ENCODE results near the gene ZFYVE21. TPM values are rescaled to one million over a fixed set of nuclear protein-coding genes. Genes with fewer than 3 reads are reported as not detected.
A peak's percentile ranks its signal among the peaks of the same experiment; 100 is the strongest.

The ZFYVE21 gene
- total and polyA plus RNA-seq, 4 experiments from 2014 or later: 17.2 to 18.8 (median 17.7) TPM

DNA sequence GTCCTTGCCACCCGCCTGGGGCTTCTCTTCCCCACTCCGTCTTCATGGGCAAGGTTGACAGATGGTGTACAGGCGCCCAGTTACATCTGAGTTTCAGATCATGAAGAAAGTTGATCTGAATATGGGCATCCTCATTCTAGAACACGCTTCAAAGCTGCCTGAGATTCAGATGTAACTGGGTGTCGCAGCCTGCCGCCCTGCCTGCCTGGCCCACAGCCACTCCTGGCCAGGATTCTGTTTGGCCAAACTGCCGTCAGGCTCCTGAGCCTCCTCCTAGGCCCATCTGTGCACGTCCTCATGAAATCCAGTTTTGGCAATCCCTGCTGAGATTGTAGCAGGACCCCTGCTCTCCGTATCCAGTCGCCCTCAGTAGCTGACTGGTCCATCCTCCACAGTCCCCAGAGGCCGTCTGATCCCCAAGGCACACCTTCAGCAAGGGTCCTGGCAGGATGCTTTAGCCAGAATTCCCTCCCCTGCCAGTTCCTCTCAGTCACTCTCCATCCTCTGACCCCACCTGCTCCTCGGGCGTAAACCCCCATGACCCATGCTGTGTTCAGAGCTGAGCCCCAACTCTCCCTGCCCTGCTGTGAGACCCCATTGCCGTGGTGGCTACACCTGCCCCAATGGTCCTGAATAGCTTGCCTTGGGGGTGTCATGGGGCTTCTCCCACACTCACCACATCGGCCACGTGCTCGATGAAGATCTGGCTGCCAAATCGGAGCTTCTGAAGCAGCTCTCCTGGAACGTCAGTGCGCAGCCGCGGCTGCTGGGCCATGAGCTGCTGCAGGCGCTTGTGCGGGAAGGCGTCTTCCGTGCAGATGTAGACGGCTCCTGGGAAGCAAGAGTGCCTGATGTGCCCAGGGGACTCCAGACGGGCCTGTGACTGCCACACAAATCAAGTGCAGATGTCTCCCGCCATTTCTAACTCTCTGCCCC is 12.8 kb upstream of the ZFYVE21 start:
- Histone ChIP-seq H3K4me3 (ENCODE audit: low read length in 2 of 2) (no peak overlapping the region), H3K27me3 (ENCODE audit: insufficient read depth, low read length) (no peaks in the 10 kb centered on the region), H3K4me1 (ENCODE audit: insufficient read depth, low read length) (no peaks in the 10 kb centered on the region), H3K27ac (ENCODE audit: low read depth, low read length) (no peak overlapping the region), H3K36me3 (ENCODE audit: insufficient read depth, low read length) (peaks cover 12% of the 10 kb centered on the region), H3K9me3 (ENCODE audit: control insufficient read depth in 1 of 2, low read length in 2 of 2) (no peaks in the 10 kb centered on the region)
- H3K27me3 Mint-ChIP-seq: no peaks in the 10 kb centered on the region
- no peak for DNase-seq
- POLR2A ChIA-PET (ENCODE audit: partially characterized antibody): interaction anchor here (0.9 kb wide), 1 partner anchor 12 kb away, joined by 3 read pairs; the partner anchor contains the start of gene XRCC3
- peaks cover 14 to 40% of the 10 kb centered on the region in 2 donors for H3K36me3 Mint-ChIP-seq
- peaks cover 0 to 2% (median 0%) of the 10 kb centered on the region in 4 donors for H3K4me1 Mint-ChIP-seq
- H3K4me3 Mint-ChIP-seq: no peak overlapping the region
- H3K9me3 Mint-ChIP-seq: peaks cover 0 to 3% (median 0%) of the 10 kb centered on the region in 8 donors
- intact Hi-C loops (cut with micrococcal nuclease): no loop called here
- peak overlapping the region in 2 of 7 donors; percentile 64 to 65 for H3K27ac Mint-ChIP-seq
- CTCF ChIA-PET (ENCODE audit: partially characterized antibody): no interaction called here

- peak overlapping the region in 3 of 7 donors; percentile 0 to 85 (median 65) for H3K27ac Mint-ChIP-seq
- peaks cover 0 to 2% (median 0%) of the 10 kb centered on the region in 4 donors for H3K4me1 Mint-ChIP-seq
- no peaks in the 10 kb centered on the region for H3K27me3 ChIP-seq (ENCODE audit: insufficient read depth, low read length)
- ChIA-PET POLR2A (ENCODE audit: partially characterized antibody) (interaction anchor here (1.1 to 1.3 kb wide), 2 partner anchors 10 to 14 kb away, joined by 4 to 5 read pairs; no protein-coding TSS in a partner anchor), CTCF (ENCODE audit: partially characterized antibody) (no interaction called here)
- H3K36me3 Mint-ChIP-seq: peaks cover 14 to 38% of the 10 kb centered on the region in 2 donors
- no peaks in the 10 kb centered on the region for H3K9me3 ChIP-seq (ENCODE audit: control insufficient read depth in 1 of 2, low read length in 2 of 2)
- no peaks in the 10 kb centered on the region for H3K27me3 Mint-ChIP-seq
- no peak overlapping the region for H3K4me3 Mint-ChIP-seq
- peaks cover 12% of the 10 kb centered on the region for H3K36me3 ChIP-seq (ENCODE audit: insufficient read depth, low read length)
- H3K9me3 Mint-ChIP-seq: peaks cover 0 to 4% (median 0%) of the 10 kb centered on the region in 8 donors
- intact Hi-C loops (cut with micrococcal nuclease): no loop called here
- H3K4me1 ChIP-seq (ENCODE audit: insufficient read depth, low read length): no peaks in the 10 kb centered on the region
- no peak overlapping the region for H3K27ac ChIP-seq (ENCODE audit: low read depth, low read length)
- H3K4me3 ChIP-seq (ENCODE audit: low read length in 2 of 2): no peak overlapping the region
- no peak for DNase-seq
Observed at GRCh38 chr14:103703433-103704385, 11.9 kb upstream of the ZFYVE21 start.

DNA sequence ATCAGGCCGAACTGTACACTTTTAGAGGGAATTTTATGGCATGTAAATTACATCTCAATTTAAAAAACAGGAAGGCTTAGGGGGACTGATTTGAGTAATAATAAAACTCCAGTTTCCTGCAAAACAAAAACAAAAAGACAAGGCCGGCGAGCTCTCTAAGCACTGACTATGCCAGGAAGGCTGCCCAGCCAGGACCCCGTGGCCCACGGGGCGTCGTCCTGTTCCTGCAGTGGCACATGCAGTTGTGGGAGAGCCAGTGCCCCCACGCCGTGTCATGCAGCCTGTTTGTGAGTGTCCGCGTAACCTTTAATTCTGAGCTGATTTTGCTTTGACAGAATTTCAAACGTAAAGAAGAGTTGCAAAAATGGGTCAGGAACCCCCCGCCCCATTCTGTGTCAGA is 10.9 kb upstream of the ZFYVE21 start:
- POLR2A ChIA-PET (ENCODE audit: partially characterized antibody): interaction anchor here (0.6 to 1.3 kb wide), 3 partner anchors 9 to 196 kb away, joined by 3 to 5 read pairs (median 4); no protein-coding TSS in a partner anchor
- no peaks in the 10 kb centered on the region for H3K27me3 ChIP-seq (ENCODE audit: insufficient read depth, low read length)
- peaks cover 14 to 32% of the 10 kb centered on the region in 2 donors for H3K36me3 Mint-ChIP-seq

DNA sequence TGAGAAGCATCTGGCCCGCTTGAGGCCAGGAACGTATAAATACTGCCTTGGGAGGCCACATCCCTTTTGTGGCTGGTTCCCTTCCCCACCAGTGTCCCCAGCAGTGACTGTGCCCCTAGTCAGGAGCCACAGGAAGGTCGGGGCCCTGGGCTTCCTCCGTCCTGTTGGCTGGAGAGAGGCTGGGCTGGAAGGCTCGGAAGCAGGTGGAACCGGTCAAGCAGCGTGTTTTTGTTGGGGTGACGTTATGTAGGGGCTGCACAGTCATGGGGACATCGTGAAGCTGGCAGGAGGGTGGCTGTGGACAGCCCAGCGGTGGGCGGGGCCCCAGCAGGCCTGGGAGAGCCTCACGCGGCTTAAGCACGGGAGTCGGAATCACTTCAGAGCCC is 10.5 kb upstream of the ZFYVE21 start:
- Histone ChIP-seq H3K4me1 (ENCODE audit: insufficient read depth, low read length) (no peaks in the 10 kb centered on the region), H3K27ac (ENCODE audit: low read depth, low read length) (no peak overlapping the region), H3K36me3 (ENCODE audit: insufficient read depth, low read length) (peaks cover 3% of the 10 kb centered on the region), H3K27me3 (ENCODE audit: insufficient read depth, low read length) (no peaks in the 10 kb centered on the region), H3K9me3 (ENCODE audit: control insufficient read depth in 1 of 2, low read length in 2 of 2) (no peaks in the 10 kb centered on the region), H3K4me3 (ENCODE audit: low read length in 2 of 2) (no peak overlapping the region)
- H3K36me3 Mint-ChIP-seq: peaks cover 14 to 30% of the 10 kb centered on the region in 2 donors
- intact Hi-C loops (cut with micrococcal nuclease): no loop called here
- no peak overlapping the region for H3K4me3 Mint-ChIP-seq
- H3K27me3 Mint-ChIP-seq: no peaks in the 10 kb centered on the region
- H3K27ac Mint-ChIP-seq: peak overlapping the region in 1 of 7 donors; percentile 3
- CTCF ChIA-PET (ENCODE audit: partially characterized antibody): no interaction called here
- POLR2A ChIA-PET (ENCODE audit: partially characterized antibody): interaction anchor here (0.6 to 1.3 kb wide), 2 partner anchors 9 to 196 kb away, joined by 3 to 4 read pairs; no protein-coding TSS in a partner anchor
- H3K4me1 Mint-ChIP-seq: peaks cover 0 to 2% (median 0%) of the 10 kb centered on the region in 4 donors
- peaks cover 0 to 6% (median 0%) of the 10 kb centered on the region in 8 donors for H3K9me3 Mint-ChIP-seq
- no peak for DNase-seq

More for the DNA sequence above, 10.9 kb upstream of the ZFYVE21 start:
- DNase-seq: no peak
- Mint-ChIP-seq H3K9me3 (peaks cover 0 to 6% (median 0%) of the 10 kb centered on the region in 8 donors), H3K27ac (peak overlapping the region in 1 of 7 donors; percentile 79), H3K4me3 (no peak overlapping the region), H3K27me3 (no peaks in the 10 kb centered on the region), H3K4me1 (peaks cover 0 to 2% (median 0%) of the 10 kb centered on the region in 4 donors)
- CTCF ChIA-PET (ENCODE audit: partially characterized antibody): no interaction called here
- no peak overlapping the region for H3K27ac ChIP-seq (ENCODE audit: low read depth, low read length)
- no peaks in the 10 kb centered on the region for H3K9me3 ChIP-seq (ENCODE audit: control insufficient read depth in 1 of 2, low read length in 2 of 2)
- H3K36me3 ChIP-seq (ENCODE audit: insufficient read depth, low read length): peaks cover 4% of the 10 kb centered on the region
- H3K4me3 ChIP-seq (ENCODE audit: low read length in 2 of 2): no peak overlapping the region
- intact Hi-C loops (cut with micrococcal nuclease): no loop called here
- no peaks in the 10 kb centered on the region for H3K4me1 ChIP-seq (ENCODE audit: insufficient read depth, low read length)

DNA sequence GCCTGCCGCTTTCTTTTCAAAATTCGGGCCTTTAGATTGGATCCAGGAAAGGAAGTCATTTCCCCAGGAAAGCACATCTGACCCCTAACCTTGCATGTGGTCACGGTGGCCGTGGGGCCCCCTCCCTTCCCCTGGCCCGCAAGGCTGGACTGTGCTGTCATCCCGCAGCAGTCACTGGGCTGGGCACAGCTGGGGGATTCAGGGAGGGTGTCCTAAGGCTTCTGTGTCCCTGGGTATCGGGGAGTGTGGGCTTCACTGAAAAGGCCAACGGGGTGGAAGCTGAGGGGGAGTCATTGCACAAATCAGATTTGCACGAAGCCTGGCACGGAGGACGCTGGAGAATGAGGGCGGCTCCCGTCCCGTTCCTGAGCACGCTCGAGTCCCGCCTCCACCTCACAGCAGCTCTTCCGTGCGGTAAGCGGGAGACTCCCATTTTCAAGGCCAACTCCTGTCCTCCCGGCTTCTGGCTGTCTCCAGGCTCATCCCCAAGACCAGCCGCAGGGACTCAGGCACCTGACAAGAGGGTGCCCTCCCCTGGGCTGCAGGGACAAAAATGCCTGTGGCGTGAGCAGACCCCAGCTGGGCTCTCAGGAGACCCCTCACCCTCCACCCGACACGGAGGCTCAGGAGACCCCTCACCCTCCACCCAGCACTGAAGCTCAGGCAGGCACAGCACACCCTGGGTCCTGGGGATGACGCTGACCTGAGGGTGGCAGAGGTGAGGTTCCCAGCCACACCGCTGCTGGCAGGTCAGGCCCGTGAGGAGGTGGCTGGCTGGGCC is 9.9 kb upstream of the ZFYVE21 start:
- Histone ChIP-seq H3K27me3 (ENCODE audit: insufficient read depth, low read length) (no peaks in the 10 kb centered on the region), H3K4me1 (ENCODE audit: insufficient read depth, low read length) (no peaks in the 10 kb centered on the region), H3K27ac (ENCODE audit: low read depth, low read length) (no peak overlapping the region), H3K4me3 (ENCODE audit: low read length in 2 of 2) (no peak overlapping the region), H3K9me3 (ENCODE audit: control insufficient read depth in 1 of 2, low read length in 2 of 2) (no peaks in the 10 kb centered on the region), H3K36me3 (ENCODE audit: insufficient read depth, low read length) (peaks cover 1% of the 10 kb centered on the region)
- peaks cover 0 to 7% (median 0%) of the 10 kb centered on the region in 8 donors for H3K9me3 Mint-ChIP-seq
- peaks cover under 1 to 2% (median under 1%) of the 10 kb centered on the region in 4 donors for H3K4me1 Mint-ChIP-seq
- no peaks in the 10 kb centered on the region for H3K27me3 Mint-ChIP-seq
- intact Hi-C loops (cut with micrococcal nuclease): no loop called here
- POLR2A ChIA-PET (ENCODE audit: partially characterized antibody): interaction anchor here (0.6 to 1.4 kb wide), 4 partner anchors 10 to 197 kb away, joined by 3 to 4 read pairs (median 4); partner anchors contain the start of genes XRCC3 and ZFYVE21
- DNase-seq: peak in 1 of 5 donors; percentile 27
- no peak overlapping the region for H3K4me3 Mint-ChIP-seq
- peaks cover 14 to 30% of the 10 kb centered on the region in 2 donors for H3K36me3 Mint-ChIP-seq
- CTCF ChIA-PET (ENCODE audit: partially characterized antibody): no interaction called here
- peak overlapping the region in 2 of 7 donors; percentile 41 to 78 for H3K27ac Mint-ChIP-seq

- Mint-ChIP-seq H3K27ac (no peak overlapping the region), H3K4me3 (no peak overlapping the region), H3K36me3 (peaks cover 14 to 27% of the 10 kb centered on the region in 2 donors), H3K9me3 (peaks cover 0 to 8% (median 0%) of the 10 kb centered on the region in 8 donors), H3K4me1 (peaks cover 2 to 8% (median 4%) of the 10 kb centered on the region in 4 donors), H3K27me3 (no peaks in the 10 kb centered on the region)
- ChIA-PET POLR2A (ENCODE audit: partially characterized antibody) (interaction anchor here (1.0 to 1.4 kb wide), 3 partner anchors 9 to 186 kb away, joined by 3 to 4 read pairs (median 4); partner anchors contain the start of genes XRCC3 and ZFYVE21), CTCF (ENCODE audit: partially characterized antibody) (no interaction called here)
- H3K36me3 ChIP-seq (ENCODE audit: insufficient read depth, low read length): no peaks in the 10 kb centered on the region
- no peaks in the 10 kb centered on the region for H3K4me1 ChIP-seq (ENCODE audit: insufficient read depth, low read length)
- intact Hi-C loops (cut with micrococcal nuclease): no loop called here
- H3K4me3 ChIP-seq (ENCODE audit: low read length in 2 of 2): no peak overlapping the region
- no peak overlapping the region for H3K27ac ChIP-seq (ENCODE audit: low read depth, low read length)
- H3K27me3 ChIP-seq (ENCODE audit: insufficient read depth, low read length): no peaks in the 10 kb centered on the region
- DNase-seq: no peak
- H3K9me3 ChIP-seq (ENCODE audit: control insufficient read depth in 1 of 2, low read length in 2 of 2): no peaks in the 10 kb centered on the region
Observed at GRCh38 chr14:103706551-103707328, 8.9 kb upstream of the ZFYVE21 start.
